Pancreas (tissue), 10 donors: ENCODE results near the gene OR2T34. TPM values are rescaled to one million over a fixed set of nuclear protein-coding genes. Genes with fewer than 3 reads are reported as not detected.
"Not testable (repeated sequence)": the region's sequence is repeated elsewhere in the genome, so short reads cannot be mapped to it uniquely, and the experiment has no call there.

Experiments used
- ATAC-seq, 4 donors: fragments of 200-7000 bp; cut with Tn5 transposase; one replicate each; pipeline versions ENCODE4 v1.8.0 to v1.9.1; 2020; ENCODE audit warnings: mild to moderate bottlenecking in 4 of 4, moderate library complexity in 4 of 4
- DNase-seq, 6 donors: peaks; one replicate each; pipeline ENCODE4 v3.0.0-alpha.2; 2020
- FAIRE-seq: peaks from 2 replicates; lab custom pipeline; 2012; peaks lifted over from hg19 to GRCh38; lab: Jason Lieb, UNC
- H3K27ac ChIP-seq, 4 donors: fragments of 200-600 bp; sonication (generic); 1 replicate in 3 of 4; 2 replicates in 1 of 4; pipeline versions ENCODE4 v1.5.0 to v1.8.0; 2020
- H3K27me3 ChIP-seq, 4 donors: fragments of 200-600 bp; one replicate each; pipeline ENCODE4 v1.8.0; 2021
- H3K36me3 ChIP-seq, 3 donors: fragments of 200-600 bp; sonication (generic) in 1 of 3; one replicate each; pipeline versions ENCODE4 v1.5.0 to v1.8.0; 2020 to 2021
- H3K4me1 ChIP-seq, 3 donors: fragments of 200-600 bp; one replicate each; pipeline ENCODE4 v1.8.0; 2021
- H3K4me3 ChIP-seq, 4 donors: fragments of 200-600 bp; sonication (generic) in 2 of 4; one replicate each; pipeline versions ENCODE4 v1.5.0 to v1.8.0; 2020 to 2021
- H3K9me3 ChIP-seq, 4 donors: fragments of 200-600 bp; one replicate each; pipeline ENCODE4 v1.8.0; 2021
- WGBS, 2 donors: extraction: QIAGEN DNeasy Blood & Tissue Kit; methylation state at CpG; one replicate each; pipeline ENCODE4 v1.1.7; 2013; 5-methylcytosine and 5-hydroxymethylcytosine counted together
- intact Hi-C, 3 donors: fragments of 100-400 bp; cut with DNase I; formaldehyde crosslinking; loops; one replicate each; pipeline versions ENCODE4 v1.11.1 to v1.14.2; 2022
- polyA plus RNA-seq, 2 donors: library from polyadenylated mRNA; stranded (reverse); fragments of 200-250 nt; gene quantifications; one replicate each; pipeline ENCODE4 v1.2.3, GENCODE V29; 2013
- total RNA-seq, 6 donors: library from RNA; stranded (reverse); fragmentation: NEBNext Ultra II Directional in 4 of 6; extraction: Animal tissue kit (Norgen Biotek cat#: 25700) in 4 of 6; gene quantifications; one replicate each; pipeline versions ENCODE4 v1.2.1 to v1.2.4, GENCODE V29; 2021 to 2023
- TF ChIP-seq, protein P1 (sequence below), 4 donors: fragments of 200-600 bp; sonication (generic) in 3 of 4; IDR thresholded peaks; one replicate each; pipeline versions ENCODE4 v1.5.0 to v1.8.0; 2021; ENCODE audit warnings: antibody characterized with exemption in 4 of 4
- donor health status: healthy with polysubstance abuse.
- donor health status: DM: no; HTN: no; CAD: no; lungs with moderate emphysema.
- donor health status: DM: no; HTN: no; CAD: no.
- donor health status: control.
- donor health status: control.
- donor health status: Bipolar disorder and iron deficiency.
- donor health status: DM: yes; HTN: yes; CAD: no.
- donor health status: DM: no; HTN: no; CAD: no.
- donor health status: DM: no; HTN: no; CAD: no.
- donor health status: DM: yes; HTN: yes; CAD: no.

OR2T34 gene
- total and polyA plus RNA-seq, 8 donors, result not detected

DNA sequence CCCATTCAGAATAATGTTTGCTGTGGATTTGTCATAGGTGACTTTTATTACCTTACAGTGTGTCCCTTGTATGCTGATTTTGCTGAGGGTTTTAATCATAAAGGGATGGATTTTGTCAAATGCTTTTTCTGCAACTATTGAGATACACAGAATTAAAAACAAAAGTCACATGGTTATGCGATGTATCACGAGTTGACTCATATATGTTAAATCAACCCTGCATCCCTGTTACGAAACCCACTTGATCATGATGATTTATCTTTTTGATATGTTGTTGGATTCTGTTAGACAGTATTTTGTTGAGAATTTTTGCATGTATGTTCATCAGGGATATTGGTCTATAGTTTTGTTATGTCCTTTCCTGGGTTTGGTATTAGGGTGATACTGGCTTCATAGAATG, 10.7 kb upstream of the OR2T34 start:
- ATAC-seq, result no peak
- no peak for FAIRE-seq
- no peak overlapping the region for H3K4me3 ChIP-seq
- no peak for DNase-seq
- H3K27me3 ChIP-seq, result peaks cover 0 to 3% (median 0%) of the 10 kb centered on the region in 4 donors
- no peaks in the 10 kb centered on the region for H3K36me3 ChIP-seq
- WGBS, 2 donors, result 56 to 69% methylated on average over 3 of the region's 3 CpGs
- intact Hi-C loops, result no loop called here
- H3K27ac ChIP-seq, result no peak overlapping the region
- H3K4me1 ChIP-seq, result no peaks in the 10 kb centered on the region
- no peaks in the 10 kb centered on the region for H3K9me3 ChIP-seq
- TF ChIP-seq, protein P1, sequence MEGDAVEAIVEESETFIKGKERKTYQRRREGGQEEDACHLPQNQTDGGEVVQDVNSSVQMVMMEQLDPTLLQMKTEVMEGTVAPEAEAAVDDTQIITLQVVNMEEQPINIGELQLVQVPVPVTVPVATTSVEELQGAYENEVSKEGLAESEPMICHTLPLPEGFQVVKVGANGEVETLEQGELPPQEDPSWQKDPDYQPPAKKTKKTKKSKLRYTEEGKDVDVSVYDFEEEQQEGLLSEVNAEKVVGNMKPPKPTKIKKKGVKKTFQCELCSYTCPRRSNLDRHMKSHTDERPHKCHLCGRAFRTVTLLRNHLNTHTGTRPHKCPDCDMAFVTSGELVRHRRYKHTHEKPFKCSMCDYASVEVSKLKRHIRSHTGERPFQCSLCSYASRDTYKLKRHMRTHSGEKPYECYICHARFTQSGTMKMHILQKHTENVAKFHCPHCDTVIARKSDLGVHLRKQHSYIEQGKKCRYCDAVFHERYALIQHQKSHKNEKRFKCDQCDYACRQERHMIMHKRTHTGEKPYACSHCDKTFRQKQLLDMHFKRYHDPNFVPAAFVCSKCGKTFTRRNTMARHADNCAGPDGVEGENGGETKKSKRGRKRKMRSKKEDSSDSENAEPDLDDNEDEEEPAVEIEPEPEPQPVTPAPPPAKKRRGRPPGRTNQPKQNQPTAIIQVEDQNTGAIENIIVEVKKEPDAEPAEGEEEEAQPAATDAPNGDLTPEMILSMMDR (IDR thresholded peaks at IDR 0.05), result no peak

DNA sequence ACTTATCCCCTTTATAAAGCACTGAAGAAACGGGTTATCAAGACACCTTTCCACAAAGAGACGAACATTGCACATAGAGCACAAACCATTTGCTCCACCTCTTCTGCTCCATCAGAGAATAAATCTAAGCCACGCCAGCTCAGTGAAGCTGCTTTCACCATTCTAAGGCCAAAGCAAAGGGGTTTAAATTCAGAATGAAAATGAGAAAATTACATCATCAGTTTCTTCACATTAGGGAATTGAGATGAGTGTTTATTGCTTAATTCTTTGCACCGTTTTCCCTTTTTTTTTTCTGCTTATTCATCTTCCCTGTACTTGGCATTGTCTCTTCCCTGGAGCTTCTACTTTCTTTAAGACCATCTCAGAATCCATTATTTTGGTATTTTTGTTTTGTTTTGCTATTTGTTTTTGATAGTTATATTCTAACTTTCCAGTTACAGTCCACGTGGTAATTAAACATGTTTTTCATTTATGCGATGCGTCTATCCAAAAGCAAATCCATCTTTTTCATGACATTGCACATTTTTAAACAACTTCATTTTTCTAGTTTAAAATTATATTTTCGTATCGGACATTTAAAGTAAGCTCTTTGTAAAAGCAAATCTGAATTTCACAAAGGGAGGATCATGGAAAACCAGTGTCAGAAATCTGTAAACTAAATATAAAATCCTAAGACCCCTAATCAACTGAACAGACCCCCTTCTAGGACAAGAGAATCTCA, 1.9 kb upstream of the OR2T34 start:
- Histone ChIP-seq H3K9me3 (no peaks in the 10 kb centered on the region), H3K4me3 (no peak overlapping the region), H3K27me3 (no peaks in the 10 kb centered on the region), H3K4me1 (no peaks in the 10 kb centered on the region), H3K27ac (no peak overlapping the region), H3K36me3 (no peaks in the 10 kb centered on the region)
- ATAC-seq, result no peak
- DNase-seq, result no peak
- intact Hi-C loops, result no loop called here
- 53 to 62% methylated on average over 9 of the region's 9 CpGs for WGBS, 2 donors
- no peak for FAIRE-seq
- TF ChIP-seq, protein P1 (IDR thresholded peaks at IDR 0.05), result no peak

DNA sequence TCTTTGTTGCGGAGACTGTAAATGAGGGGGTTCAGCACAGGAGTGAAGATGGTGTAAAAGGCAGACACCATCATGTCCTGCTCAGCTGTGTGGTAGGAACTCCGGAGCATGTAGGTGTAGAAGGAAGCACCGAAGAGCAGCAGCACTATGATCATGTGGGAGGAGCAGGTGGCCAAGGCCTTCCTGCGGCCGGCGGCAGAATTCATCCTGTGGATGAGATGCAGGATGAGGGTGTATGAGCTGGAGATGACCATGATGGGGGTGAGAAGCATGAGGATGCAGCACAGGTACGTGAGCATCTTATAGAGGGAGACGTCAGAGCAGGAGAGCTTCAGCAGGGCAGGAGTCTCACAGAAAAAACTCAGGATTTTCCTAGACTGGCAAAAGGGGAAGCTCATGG, 701 bp downstream of the OR2T34 start:
- DNase-seq, H3K4me1 ChIP-seq, H3K9me3 ChIP-seq, H3K27me3 ChIP-seq, ATAC-seq, H3K27ac ChIP-seq, H3K36me3 ChIP-seq, FAIRE-seq, intact Hi-C loops, H3K4me3 ChIP-seq: not testable (repeated sequence)
- 51 to 57% methylated on average over 2 to 5 of the region's 8 CpGs for WGBS, 2 donors

DNA sequence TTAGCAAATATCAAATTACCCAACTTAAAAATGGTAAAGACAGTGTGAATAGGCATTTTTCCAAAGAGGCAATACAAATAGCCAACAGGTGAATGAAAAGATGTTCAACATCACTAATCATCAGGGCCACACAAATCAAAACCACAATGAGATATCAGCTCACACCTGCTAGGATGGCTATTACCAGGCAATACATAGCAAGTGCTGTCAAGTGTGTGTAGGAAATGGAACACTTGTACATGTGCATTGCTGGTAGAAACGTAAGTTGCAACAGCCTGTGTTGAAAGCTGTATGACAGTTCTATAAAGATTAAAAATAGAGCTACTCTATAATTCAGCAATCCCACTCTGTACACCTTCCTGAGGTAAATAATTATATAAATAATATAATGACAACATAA, 2.5 kb downstream of the OR2T34 start:
- H3K36me3 ChIP-seq, H3K27ac ChIP-seq, FAIRE-seq, intact Hi-C loops, ATAC-seq, H3K27me3 ChIP-seq, H3K4me1 ChIP-seq, H3K9me3 ChIP-seq, DNase-seq, H3K4me3 ChIP-seq: not testable (repeated sequence)
- WGBS, 2 donors, result no CpG with 5 or more reads among the region's 1 CpG

DNA sequence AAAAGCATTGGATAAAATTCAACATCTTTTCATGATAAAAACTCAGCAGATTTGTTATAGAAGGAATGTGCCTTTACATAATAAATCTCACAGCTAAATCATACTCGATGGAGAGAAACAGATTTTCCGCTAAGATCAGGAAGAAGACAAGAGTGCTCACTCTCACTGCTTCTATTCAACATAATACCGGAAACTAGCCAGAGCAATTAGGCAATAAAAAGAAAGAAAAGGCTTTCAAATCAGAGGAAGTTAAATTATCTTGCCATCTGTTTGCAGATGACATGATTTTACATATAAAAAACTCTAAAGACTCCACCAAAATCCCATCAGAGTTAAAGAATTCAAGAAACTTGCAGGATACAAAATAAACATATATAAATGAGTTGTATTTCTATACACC, 3.7 kb downstream of the OR2T34 start:
- H3K27me3 ChIP-seq, intact Hi-C loops, ATAC-seq, H3K36me3 ChIP-seq, H3K4me3 ChIP-seq, H3K9me3 ChIP-seq, DNase-seq, H3K4me1 ChIP-seq, FAIRE-seq, H3K27ac ChIP-seq: not testable (repeated sequence)
- WGBS, 2 donors, result 69 to 80% methylated on average over 3 of the region's 3 CpGs

DNA sequence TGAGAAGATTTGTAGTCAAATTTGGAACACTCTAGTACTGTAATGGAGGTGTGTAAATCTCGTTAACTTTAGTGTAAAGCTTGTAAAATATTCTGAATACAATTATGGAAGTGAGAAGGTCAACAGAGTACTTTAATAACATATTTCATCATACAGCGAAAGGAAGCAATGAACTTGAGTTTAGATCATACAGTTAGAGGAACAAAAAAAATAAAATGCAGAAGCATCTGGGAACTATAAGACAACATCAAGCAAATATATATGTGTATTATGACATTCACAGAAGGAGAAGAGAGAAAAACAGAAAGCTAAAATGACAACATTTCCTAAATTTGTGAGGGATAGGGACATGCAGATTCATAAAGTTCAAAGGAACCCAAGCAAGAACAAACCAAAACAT, 5.5 kb downstream of the OR2T34 start:
- 6 to 19% methylated on average over 2 of the region's 2 CpGs for WGBS, 2 donors
- H3K36me3 ChIP-seq, H3K4me1 ChIP-seq, H3K4me3 ChIP-seq, intact Hi-C loops, H3K27me3 ChIP-seq, H3K27ac ChIP-seq, DNase-seq, H3K9me3 ChIP-seq, FAIRE-seq: not testable (repeated sequence)
- peak in 1 of 4 donors; percentile 18 for ATAC-seq

DNA sequence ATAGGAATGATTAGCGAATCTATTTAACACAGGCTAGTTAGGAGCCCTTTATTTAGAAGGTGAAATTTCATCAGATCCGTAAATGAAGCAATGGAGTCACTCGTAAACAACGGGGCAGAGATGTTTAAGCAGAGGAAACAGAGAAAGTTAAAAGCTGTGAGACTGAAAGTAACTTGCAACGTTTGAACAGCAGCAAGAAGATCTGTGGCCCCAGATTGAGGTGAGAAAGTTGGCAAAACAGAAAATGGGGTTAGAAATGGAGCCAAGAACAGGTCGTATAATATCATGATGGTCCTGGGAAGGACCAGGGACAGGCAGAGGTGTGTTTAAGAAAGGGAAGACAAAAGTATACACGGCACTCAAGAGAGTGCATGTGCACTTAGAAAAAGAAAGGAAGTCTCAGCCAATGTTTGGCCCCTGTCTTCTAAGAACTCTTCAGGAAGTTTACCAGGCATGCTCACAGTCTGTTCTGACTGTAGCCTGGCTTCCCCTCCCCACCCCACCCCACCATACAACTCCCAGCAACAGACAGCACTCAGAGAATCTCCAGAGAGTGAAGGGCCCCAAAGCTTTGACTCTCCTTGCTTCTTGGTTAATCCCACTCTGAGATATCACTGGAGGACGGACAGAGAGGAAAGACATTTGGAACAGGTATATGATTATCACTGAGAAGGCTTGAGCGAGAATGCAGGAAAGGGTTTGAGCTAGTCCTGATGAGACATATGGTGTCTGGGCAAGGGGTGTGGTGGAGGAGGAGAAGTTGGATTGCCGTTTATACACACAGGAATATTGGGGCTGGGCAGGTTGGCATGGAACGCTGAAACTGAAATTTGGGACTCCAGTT, 8.8 kb downstream of the OR2T34 start:
- H3K9me3 ChIP-seq, H3K36me3 ChIP-seq, H3K4me3 ChIP-seq, ATAC-seq, H3K27ac ChIP-seq, intact Hi-C loops, DNase-seq, H3K27me3 ChIP-seq, FAIRE-seq, H3K4me1 ChIP-seq: not testable (repeated sequence)
- WGBS, 2 donors, result 39 to 64% methylated on average over 11 of the region's 11 CpGs

DNA sequence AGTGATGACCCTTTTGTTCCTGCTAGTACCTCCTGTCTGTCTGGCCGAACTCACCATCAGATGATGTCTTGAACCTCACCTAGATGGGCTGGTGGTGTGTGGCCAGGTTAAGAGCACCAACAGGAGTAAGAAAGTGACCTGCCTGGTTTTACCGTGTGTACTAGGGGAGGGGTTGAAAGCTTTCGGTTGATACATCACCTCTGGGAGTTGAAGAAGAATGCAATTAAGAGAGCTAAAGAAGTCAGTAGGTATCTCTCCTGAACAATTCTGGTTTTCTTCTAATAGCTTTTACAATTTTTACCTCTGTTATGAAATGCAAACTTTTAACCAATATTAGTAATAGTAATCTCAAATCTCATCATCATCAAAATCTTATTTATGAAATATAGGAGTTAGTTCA, 11.9 kb downstream of the OR2T34 start, which contains the start of gene OR2T29:
TSS of gene OR2T29 (minus strand) at position 101 of the 400 bp plus-strand sequence. CDS start 3,281 bp downstream, outside the sequence.
- FAIRE-seq, DNase-seq, H3K27me3 ChIP-seq, intact Hi-C loops, H3K27ac ChIP-seq, H3K4me3 ChIP-seq, H3K36me3 ChIP-seq, H3K9me3 ChIP-seq, ATAC-seq, H3K4me1 ChIP-seq: not testable (repeated sequence)
- WGBS, 2 donors, result 59 to 62% methylated on average over 3 of the region's 3 CpGs

DNA sequence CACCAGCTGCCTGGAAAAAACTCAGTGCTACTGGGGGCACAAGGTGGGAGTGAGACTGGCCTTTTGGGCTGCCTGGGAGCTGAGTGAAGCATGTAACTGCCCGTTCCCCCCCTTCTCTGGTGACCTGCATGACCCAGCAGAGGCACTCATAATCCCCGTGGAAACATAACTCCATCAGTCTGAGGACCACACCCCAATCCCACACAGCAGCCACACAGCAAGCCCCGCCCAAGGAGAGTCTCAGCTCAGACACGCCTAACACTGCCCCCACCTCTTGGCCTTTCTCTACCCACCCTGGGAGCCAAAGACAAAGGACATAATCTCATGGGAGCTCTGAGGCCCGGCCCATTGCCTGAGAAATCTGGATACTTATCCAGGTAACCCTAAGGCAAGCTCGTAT, 23.5 kb downstream of the OR2T34 start:
- H3K36me3 ChIP-seq, H3K27me3 ChIP-seq, FAIRE-seq, intact Hi-C loops, H3K9me3 ChIP-seq, H3K4me3 ChIP-seq, H3K4me1 ChIP-seq, ATAC-seq, H3K27ac ChIP-seq, DNase-seq: not testable (repeated sequence)
- no CpG with 5 or more reads among the region's 6 CpGs for WGBS, 2 donors

DNA sequence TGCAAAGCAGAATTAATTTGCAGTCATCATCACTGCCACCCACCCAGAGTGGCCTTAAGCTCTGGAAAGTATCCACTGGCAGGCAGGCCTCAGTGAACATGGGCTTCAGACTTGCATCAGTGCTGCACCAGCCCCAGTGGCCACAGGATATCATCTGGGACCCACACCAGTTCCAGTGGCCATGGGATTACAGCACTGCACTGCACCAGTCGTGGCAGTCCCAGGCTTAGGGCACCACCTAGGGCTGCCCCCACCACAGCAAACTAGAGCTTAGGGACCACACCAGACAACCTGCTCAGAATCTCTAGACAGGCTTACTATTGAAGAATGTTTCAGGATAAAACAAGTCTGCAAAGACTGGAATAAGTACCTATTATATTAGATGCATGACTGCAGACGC, 27.2 kb downstream of the OR2T34 start:
- FAIRE-seq, result not testable (repeated sequence)

More for the DNA sequence above, 27.2 kb downstream of the OR2T34 start:
- H3K36me3 ChIP-seq, H3K4me1 ChIP-seq, DNase-seq, intact Hi-C loops, H3K4me3 ChIP-seq, H3K27me3 ChIP-seq, H3K9me3 ChIP-seq, ATAC-seq, H3K27ac ChIP-seq: not testable (repeated sequence)
- WGBS, 2 donors, result no CpG with 5 or more reads among the region's 2 CpGs
